ENCODE results near the gene WDR36. TPM values are rescaled to one million over a fixed set of nuclear protein-coding genes. Genes with fewer than 3 reads are reported as not detected.

Gene WDR36
- polyA plus RNA-seq, 1 of the 3 experiments (the other 2 are of a cell fraction): 6.7 TPM

DNA sequence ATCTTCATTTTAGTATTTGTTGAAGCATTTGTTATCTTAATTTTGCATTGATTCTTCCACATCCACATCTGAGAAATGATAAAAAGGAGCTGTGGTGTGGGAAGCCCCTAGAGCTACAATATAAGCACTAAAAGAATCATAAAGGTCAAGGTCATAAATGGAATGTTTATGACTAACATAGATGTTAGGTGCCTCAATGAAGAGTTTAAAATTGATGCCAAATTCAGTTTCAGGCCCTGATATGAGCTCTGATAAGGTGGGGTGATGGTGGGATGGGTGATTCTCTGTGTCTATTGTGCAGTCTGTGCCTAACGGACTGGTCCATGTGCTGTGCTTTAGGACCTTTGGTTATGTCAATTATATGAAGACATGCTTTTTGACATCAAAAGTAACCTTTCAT lies 70.9 kb downstream of the WDR36 start (continued):
- TF ChIP-seq, protein P1, sequence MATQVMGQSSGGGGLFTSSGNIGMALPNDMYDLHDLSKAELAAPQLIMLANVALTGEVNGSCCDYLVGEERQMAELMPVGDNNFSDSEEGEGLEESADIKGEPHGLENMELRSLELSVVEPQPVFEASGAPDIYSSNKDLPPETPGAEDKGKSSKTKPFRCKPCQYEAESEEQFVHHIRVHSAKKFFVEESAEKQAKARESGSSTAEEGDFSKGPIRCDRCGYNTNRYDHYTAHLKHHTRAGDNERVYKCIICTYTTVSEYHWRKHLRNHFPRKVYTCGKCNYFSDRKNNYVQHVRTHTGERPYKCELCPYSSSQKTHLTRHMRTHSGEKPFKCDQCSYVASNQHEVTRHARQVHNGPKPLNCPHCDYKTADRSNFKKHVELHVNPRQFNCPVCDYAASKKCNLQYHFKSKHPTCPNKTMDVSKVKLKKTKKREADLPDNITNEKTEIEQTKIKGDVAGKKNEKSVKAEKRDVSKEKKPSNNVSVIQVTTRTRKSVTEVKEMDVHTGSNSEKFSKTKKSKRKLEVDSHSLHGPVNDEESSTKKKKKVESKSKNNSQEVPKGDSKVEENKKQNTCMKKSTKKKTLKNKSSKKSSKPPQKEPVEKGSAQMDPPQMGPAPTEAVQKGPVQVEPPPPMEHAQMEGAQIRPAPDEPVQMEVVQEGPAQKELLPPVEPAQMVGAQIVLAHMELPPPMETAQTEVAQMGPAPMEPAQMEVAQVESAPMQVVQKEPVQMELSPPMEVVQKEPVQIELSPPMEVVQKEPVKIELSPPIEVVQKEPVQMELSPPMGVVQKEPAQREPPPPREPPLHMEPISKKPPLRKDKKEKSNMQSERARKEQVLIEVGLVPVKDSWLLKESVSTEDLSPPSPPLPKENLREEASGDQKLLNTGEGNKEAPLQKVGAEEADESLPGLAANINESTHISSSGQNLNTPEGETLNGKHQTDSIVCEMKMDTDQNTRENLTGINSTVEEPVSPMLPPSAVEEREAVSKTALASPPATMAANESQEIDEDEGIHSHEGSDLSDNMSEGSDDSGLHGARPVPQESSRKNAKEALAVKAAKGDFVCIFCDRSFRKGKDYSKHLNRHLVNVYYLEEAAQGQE (IDR thresholded peaks at IDR 0.05; ENCODE audit: low read depth, low read length): no peak
- TF ChIP-seq POLR2AphosphoS5 (IDR thresholded peaks at IDR 0.05; ENCODE audit: low read depth, low read length): no peak
- TF ChIP-seq TCF12 (IDR thresholded peaks at IDR 0.05): no peak
- TF ChIP-seq TAF1 (IDR thresholded peaks at IDR 0.05; ENCODE audit: borderline replicate concordance, low read depth, low read length): no peak
- TF ChIP-seq FOXJ3 (CRISPR knock-in tag; IDR thresholded peaks at IDR 0.05): no peak
- no peak for TF ChIP-seq TEAD4 (IDR thresholded peaks at IDR 0.05; ENCODE audit: borderline replicate concordance, insufficient read depth)

DNA sequence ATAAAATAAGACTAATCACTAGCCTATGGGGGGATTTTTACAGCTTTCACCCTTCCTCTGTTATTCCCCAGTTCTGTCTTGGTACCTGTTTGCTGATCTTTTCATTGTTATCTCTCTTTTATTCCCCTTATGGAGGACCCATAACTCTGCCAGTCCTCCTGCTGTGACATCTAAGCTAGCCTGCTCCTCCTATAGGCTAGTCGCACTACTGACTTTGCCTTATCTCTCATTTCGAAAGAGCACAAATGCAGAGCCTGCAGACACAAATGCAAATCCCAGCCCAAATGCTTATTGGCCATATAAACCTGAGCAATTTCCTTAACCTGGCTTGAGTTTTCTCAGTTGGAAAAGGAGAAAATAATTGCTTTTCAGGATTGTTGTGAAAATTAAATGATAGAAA lies 72.9 kb downstream of the WDR36 start:
- H4K20me1 ChIP-seq (ENCODE audit: insufficient read depth): no peaks in the 10 kb centered on the region
- no peaks in the 10 kb centered on the region for H3K9me3 ChIP-seq
- DNase-seq: no peak
- H3K27ac ChIP-seq (ENCODE audit: low read depth in 2 of 2, low read length in 1 of 2): no peak overlapping the region
- ChIA-PET CTCF (interaction anchor here (2.1 kb wide), 1 partner anchor 114 kb away, joined by 9 read pairs; no protein-coding TSS in a partner anchor), POLR2A (no interaction called here)
- H3K4me2 ChIP-seq: no peak overlapping the region
- TF ChIP-seq, protein P2, sequence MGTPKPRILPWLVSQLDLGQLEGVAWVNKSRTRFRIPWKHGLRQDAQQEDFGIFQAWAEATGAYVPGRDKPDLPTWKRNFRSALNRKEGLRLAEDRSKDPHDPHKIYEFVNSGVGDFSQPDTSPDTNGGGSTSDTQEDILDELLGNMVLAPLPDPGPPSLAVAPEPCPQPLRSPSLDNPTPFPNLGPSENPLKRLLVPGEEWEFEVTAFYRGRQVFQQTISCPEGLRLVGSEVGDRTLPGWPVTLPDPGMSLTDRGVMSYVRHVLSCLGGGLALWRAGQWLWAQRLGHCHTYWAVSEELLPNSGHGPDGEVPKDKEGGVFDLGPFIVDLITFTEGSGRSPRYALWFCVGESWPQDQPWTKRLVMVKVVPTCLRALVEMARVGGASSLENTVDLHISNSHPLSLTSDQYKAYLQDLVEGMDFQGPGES (IDR thresholded peaks at IDR 0.05; ENCODE audit: low read depth, low read length): no peak
- no peak for TF ChIP-seq JUND (IDR thresholded peaks at IDR 0.05)
- TF ChIP-seq EZH2phosphoT487 (IDR thresholded peaks at IDR 0.05; ENCODE audit: borderline replicate concordance, low read depth): no peak
- no peak for TF ChIP-seq RFX5 (IDR thresholded peaks at IDR 0.05; ENCODE audit: low read length)
- TF ChIP-seq POLR2AphosphoS5 (IDR thresholded peaks at IDR 0.05; ENCODE audit: low read depth, low read length): no peak
- TF ChIP-seq MXI1 (IDR thresholded peaks at IDR 0.05; ENCODE audit: low read depth, low read length): no peak
- TF ChIP-seq SIN3A (IDR thresholded peaks at IDR 0.05; ENCODE audit: borderline replicate concordance, low read depth, low read length): no peak
- no peak for TF ChIP-seq RAD21 (IDR thresholded peaks at IDR 0.05; ENCODE audit: low read length)
- H3F3A ChIP-seq (replicated peaks; ENCODE audit: insufficient read depth): no peaks in the 10 kb centered on the region
- H3K4me3 ChIP-seq (ENCODE audit: low read depth in 2 of 2, low read length in 1 of 2): no peak overlapping the region
- no peak overlapping the region for H3K9ac ChIP-seq
- H3K27me3 ChIP-seq (ENCODE audit: insufficient read depth): no peaks in the 10 kb centered on the region
- no peaks in the 10 kb centered on the region for H3K79me2 ChIP-seq (ENCODE audit: insufficient read depth)
- H3K36me3 ChIP-seq (replicated peaks in 1 of 2; ENCODE audit: control insufficient read depth in 1 of 2, insufficient read depth in 2 of 2, low read length in 1 of 2): no peaks in the 10 kb centered on the region
- H2AFZ ChIP-seq (ENCODE audit: low read depth): no peak overlapping the region
- 57% methylated on average over 2 of the region's 2 CpGs for WGBS (ENCODE audit: low lambda C conversion rate)
- no peaks in the 10 kb centered on the region; a peak in 1 of 4 replicates for H3K4me1 ChIP-seq (ENCODE audit: control insufficient read depth in 1 of 2, insufficient read depth in 2 of 2, low read depth in 1 of 2, low read length in 1 of 2)
- H3K9me2 ChIP-seq: no peaks in the 10 kb centered on the region

Data from SK-N-SH (cell line).